GM23338 (cell line): ENCODE data around the gene KLK15. TPM values are rescaled to one million over a fixed set of nuclear protein-coding genes. Genes with fewer than 3 reads are reported as not detected.
A peak's percentile ranks its signal among the peaks of the same experiment; 100 is the strongest.

ENCODE experiments used
- ATAC-seq: fragments of 200-7000 bp; cut with Tn5 transposase; 3 replicates; pipeline ENCODE4 v1.9.1; 2020
- DNase-seq: peaks from one replicate; pipeline ENCODE4 v3.0.0-alpha.2; 2015; ENCODE audit warnings: low spot score
- H2AFZ ChIP-seq: fragments of 200-600 bp; sonication (generic); 2 replicates; pipeline ENCODE4 v1.8.0; 2016; ENCODE audit warnings: antibody characterized with exemption, mild to moderate bottlenecking, moderate library complexity
- H3F3A ChIP-seq: fragments of 200-600 bp; sonication (generic); replicated peaks from 2 replicates; pipeline ENCODE4 v1.8.0; 2017; ENCODE audit warnings: antibody characterized with exemption, mixed run types, low read depth
- H3K27ac ChIP-seq: fragments of 200-600 bp; sonication (generic); 2 replicates; pipeline ENCODE4 v1.6.1; 2016; ENCODE audit warnings: low read depth
- H3K27me3 ChIP-seq: fragments of 200-600 bp; sonication (generic); 2 replicates; pipeline ENCODE4 v1.8.0; 2016; ENCODE audit warnings: mild to moderate bottlenecking, mixed run types, moderate library complexity; ENCODE audit not compliant: insufficient read depth
- H3K36me3 ChIP-seq: fragments of 200-600 bp; sonication (generic); 2 replicates; pipeline ENCODE4 v1.8.0; 2016; ENCODE audit warnings: mild to moderate bottlenecking; ENCODE audit not compliant: insufficient read depth
- H3K4me1 ChIP-seq: fragments of 200-600 bp; sonication (generic); 2 replicates; pipeline ENCODE4 v1.8.0; 2016; ENCODE audit warnings: mild to moderate bottlenecking, moderate library complexity; ENCODE audit not compliant: insufficient read depth
- H3K4me2 ChIP-seq: fragments of 200-600 bp; sonication (generic); 2 replicates; pipeline ENCODE4 v1.7.1; 2017; ENCODE audit warnings: mixed run types
- H3K4me3 ChIP-seq: fragments of 200-600 bp; sonication (generic); 2 replicates; pipeline ENCODE4 v1.6.1; 2016; ENCODE audit warnings: mixed run types
- H3K79me2 ChIP-seq: fragments of 200-600 bp; sonication (generic); replicated peaks from 2 replicates; pipeline ENCODE4 v1.8.0; 2017; ENCODE audit warnings: mild to moderate bottlenecking; ENCODE audit not compliant: insufficient read depth
- H3K9me2 ChIP-seq: fragments of 200-600 bp; sonication (generic); 2 replicates; pipeline ENCODE4 v1.8.0; 2017; ENCODE audit not compliant: insufficient read depth
- H4K20me1 ChIP-seq: fragments of 200-600 bp; sonication (generic); replicated peaks from 2 replicates; pipeline ENCODE4 v1.8.0; 2017; ENCODE audit warnings: mild to moderate bottlenecking; ENCODE audit not compliant: insufficient read depth
- H3K27ac Mint-ChIP-seq: 2 replicates; pipeline ENCODE4 v1.8.0; 2020; ENCODE audit warnings: inconsistent platforms, mild to moderate bottlenecking, moderate library complexity, mixed read lengths
- H3K27me3 Mint-ChIP-seq: 3 replicates; pipeline ENCODE4 v1.8.0; 2022; ENCODE audit warnings: low read depth, mild to moderate bottlenecking, moderate library complexity, mixed read lengths, inconsistent platforms; ENCODE audit not compliant: insufficient read depth, poor library complexity
- H3K36me3 Mint-ChIP-seq: 3 replicates; pipeline ENCODE4 v1.8.0; 2021; ENCODE audit warnings: low read depth, mild to moderate bottlenecking, inconsistent platforms, moderate library complexity, mixed read lengths
- H3K4me1 Mint-ChIP-seq: 3 replicates; pipeline ENCODE4 v1.8.0; 2020; ENCODE audit warnings: mild to moderate bottlenecking, inconsistent platforms, mixed read lengths
- H3K4me3 Mint-ChIP-seq: 3 replicates; pipeline ENCODE4 v1.8.0; 2021; ENCODE audit warnings: moderate library complexity, mild to moderate bottlenecking, inconsistent platforms, mixed read lengths
- H3K9me3 Mint-ChIP-seq: 3 replicates; pipeline ENCODE4 v1.8.0; 2020; ENCODE audit warnings: moderate library complexity, mild to moderate bottlenecking, inconsistent platforms, mixed read lengths
- CREB1 ChIP-seq: fragments of 250-450 bp; sonication (Bioruptor Pico); IDR thresholded peaks from 2 replicates; pipeline ENCODE4 v1.5.0; 2020; ENCODE audit warnings: low read depth, mild to moderate bottlenecking, moderate library complexity
- POLR2AphosphoS5 ChIP-seq: IDR thresholded peaks from 2 replicates; pipeline ENCODE4 v1.6.1; 2016; ENCODE audit warnings: antibody characterized with exemption, low read depth
- ZNF331 ChIP-seq: fragments of 250-450 bp; sonication (Bioruptor Pico); IDR thresholded peaks from 2 replicates; pipeline ENCODE4 v1.5.0; 2020; ENCODE audit warnings: low read depth, mild to moderate bottlenecking, moderate library complexity
- polyA plus RNA-seq: library from polyadenylated mRNA; unstranded; fragments of >200 nt; fragmentation: Nextera tagmentation; extraction: Ambion mirVana; gene quantifications from 2 replicates; pipeline ENCODE4 v1.2.1, GENCODE V29; 2016
- total RNA-seq: library from RNA; depleted of rRNA; stranded (reverse); fragments of >200 nt; shearing (Covaris generic); gene quantifications from 2 replicates; pipeline ENCODE4 v1.2.3, GENCODE V29; 2014
- TF ChIP-seq, protein P1 (sequence below), 2 experiments: fragments of 200-600 bp in 1 of 2; sonication (generic) in 1 of 2; conservative IDR thresholded peaks; 2 replicates each; pipeline versions ENCODE4 v1.5.1 to v1.6.1; 2016 to 2017; ENCODE audit warnings: antibody characterized with exemption in 2 of 2, low read depth in 2 of 2, mild to moderate bottlenecking in 2 of 2, moderate library complexity in 1 of 2
- TF ChIP-seq, protein P2 (sequence below): fragments of 250-450 bp; sonication (Bioruptor Pico); IDR thresholded peaks from 2 replicates; pipeline ENCODE4 v1.5.0; 2020; ENCODE audit warnings: mild to moderate bottlenecking, moderate library complexity

KLK15 gene
- total and polyA plus RNA-seq, 2 experiments from 2014 or later, result not detected

DNA sequence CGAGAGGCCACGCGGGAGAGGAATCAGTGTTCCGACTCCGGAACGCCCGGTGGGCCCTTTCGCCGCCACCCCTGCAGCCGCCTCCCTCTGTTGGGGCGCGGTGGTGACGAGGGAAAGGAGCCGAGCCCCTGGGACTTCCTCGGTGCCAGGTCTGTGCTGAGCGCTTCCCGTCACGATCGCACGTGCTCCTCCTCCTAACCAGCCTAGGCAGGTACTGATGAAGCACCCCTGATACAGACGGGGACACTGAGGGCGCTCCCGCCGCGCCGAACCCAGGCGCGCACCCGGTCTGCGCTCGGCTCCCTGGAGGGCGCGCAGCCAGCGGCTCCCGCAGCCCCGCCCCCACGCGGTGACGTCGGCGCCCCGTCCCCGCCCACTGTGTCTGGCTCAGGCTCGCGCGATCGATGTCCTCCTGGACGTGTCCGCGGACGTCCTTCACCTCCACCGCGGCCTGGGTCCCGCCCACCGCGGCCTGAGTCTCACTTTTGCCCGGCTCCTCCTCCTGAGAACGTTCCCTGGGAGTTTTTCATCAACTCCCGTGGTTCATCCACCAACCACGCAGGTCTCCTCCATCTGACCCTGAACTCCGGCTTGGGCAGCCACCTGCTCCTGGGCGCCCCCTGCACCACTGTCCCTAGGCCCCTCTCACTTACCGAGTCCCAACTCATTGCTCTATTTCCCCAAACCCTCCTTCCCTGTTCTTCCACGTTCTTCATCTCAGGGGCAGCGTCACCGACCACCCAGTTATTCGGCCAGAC lies 2.6 kb upstream of the KLK15 start:
- H3K27me3 ChIP-seq, result peaks cover 28% of the 10 kb centered on the region
- peak; percentile 89 for ATAC-seq
- peak overlapping the region; percentile 95 for H2AFZ ChIP-seq
- Mint-ChIP-seq H3K27ac (peak overlapping the region; percentile 40), H3K4me1 (peaks cover 7% of the 10 kb centered on the region; the same call in 2 of the 3 replicates), H3K4me3 (peak overlapping the region; percentile 84), H3K27me3 (peaks cover 33% of the 10 kb centered on the region), H3K9me3 (peaks cover 6% of the 10 kb centered on the region; the same call in 1 of the 3 replicates), H3K36me3 (no peaks in the 10 kb centered on the region; the same call in 2 of the 3 replicates)
- 0 out of 2 replicates have a peak, but pooled peaks cover 2% of the 10 kb centered on the region for H3K9me2 ChIP-seq
- peaks cover 9% of the 10 kb centered on the region for H3K4me1 ChIP-seq
- no peaks in the 10 kb centered on the region for H4K20me1 ChIP-seq
- H3F3A ChIP-seq, result 0 out of 2 replicates have a peak, but pooled peaks cover 3% of the 10 kb centered on the region
- peak; percentile 83 for DNase-seq
- H3K4me2 ChIP-seq, result peak overlapping the region; percentile 85
- TF ChIP-seq, protein P1, sequence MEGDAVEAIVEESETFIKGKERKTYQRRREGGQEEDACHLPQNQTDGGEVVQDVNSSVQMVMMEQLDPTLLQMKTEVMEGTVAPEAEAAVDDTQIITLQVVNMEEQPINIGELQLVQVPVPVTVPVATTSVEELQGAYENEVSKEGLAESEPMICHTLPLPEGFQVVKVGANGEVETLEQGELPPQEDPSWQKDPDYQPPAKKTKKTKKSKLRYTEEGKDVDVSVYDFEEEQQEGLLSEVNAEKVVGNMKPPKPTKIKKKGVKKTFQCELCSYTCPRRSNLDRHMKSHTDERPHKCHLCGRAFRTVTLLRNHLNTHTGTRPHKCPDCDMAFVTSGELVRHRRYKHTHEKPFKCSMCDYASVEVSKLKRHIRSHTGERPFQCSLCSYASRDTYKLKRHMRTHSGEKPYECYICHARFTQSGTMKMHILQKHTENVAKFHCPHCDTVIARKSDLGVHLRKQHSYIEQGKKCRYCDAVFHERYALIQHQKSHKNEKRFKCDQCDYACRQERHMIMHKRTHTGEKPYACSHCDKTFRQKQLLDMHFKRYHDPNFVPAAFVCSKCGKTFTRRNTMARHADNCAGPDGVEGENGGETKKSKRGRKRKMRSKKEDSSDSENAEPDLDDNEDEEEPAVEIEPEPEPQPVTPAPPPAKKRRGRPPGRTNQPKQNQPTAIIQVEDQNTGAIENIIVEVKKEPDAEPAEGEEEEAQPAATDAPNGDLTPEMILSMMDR (conservative IDR thresholded peaks at IDR 0.05; ENCODE audit: low read depth in 2 of 2), result peak; percentile 28 to 40
- TF ChIP-seq ZNF331, result no peak
- TF ChIP-seq, protein P2, sequence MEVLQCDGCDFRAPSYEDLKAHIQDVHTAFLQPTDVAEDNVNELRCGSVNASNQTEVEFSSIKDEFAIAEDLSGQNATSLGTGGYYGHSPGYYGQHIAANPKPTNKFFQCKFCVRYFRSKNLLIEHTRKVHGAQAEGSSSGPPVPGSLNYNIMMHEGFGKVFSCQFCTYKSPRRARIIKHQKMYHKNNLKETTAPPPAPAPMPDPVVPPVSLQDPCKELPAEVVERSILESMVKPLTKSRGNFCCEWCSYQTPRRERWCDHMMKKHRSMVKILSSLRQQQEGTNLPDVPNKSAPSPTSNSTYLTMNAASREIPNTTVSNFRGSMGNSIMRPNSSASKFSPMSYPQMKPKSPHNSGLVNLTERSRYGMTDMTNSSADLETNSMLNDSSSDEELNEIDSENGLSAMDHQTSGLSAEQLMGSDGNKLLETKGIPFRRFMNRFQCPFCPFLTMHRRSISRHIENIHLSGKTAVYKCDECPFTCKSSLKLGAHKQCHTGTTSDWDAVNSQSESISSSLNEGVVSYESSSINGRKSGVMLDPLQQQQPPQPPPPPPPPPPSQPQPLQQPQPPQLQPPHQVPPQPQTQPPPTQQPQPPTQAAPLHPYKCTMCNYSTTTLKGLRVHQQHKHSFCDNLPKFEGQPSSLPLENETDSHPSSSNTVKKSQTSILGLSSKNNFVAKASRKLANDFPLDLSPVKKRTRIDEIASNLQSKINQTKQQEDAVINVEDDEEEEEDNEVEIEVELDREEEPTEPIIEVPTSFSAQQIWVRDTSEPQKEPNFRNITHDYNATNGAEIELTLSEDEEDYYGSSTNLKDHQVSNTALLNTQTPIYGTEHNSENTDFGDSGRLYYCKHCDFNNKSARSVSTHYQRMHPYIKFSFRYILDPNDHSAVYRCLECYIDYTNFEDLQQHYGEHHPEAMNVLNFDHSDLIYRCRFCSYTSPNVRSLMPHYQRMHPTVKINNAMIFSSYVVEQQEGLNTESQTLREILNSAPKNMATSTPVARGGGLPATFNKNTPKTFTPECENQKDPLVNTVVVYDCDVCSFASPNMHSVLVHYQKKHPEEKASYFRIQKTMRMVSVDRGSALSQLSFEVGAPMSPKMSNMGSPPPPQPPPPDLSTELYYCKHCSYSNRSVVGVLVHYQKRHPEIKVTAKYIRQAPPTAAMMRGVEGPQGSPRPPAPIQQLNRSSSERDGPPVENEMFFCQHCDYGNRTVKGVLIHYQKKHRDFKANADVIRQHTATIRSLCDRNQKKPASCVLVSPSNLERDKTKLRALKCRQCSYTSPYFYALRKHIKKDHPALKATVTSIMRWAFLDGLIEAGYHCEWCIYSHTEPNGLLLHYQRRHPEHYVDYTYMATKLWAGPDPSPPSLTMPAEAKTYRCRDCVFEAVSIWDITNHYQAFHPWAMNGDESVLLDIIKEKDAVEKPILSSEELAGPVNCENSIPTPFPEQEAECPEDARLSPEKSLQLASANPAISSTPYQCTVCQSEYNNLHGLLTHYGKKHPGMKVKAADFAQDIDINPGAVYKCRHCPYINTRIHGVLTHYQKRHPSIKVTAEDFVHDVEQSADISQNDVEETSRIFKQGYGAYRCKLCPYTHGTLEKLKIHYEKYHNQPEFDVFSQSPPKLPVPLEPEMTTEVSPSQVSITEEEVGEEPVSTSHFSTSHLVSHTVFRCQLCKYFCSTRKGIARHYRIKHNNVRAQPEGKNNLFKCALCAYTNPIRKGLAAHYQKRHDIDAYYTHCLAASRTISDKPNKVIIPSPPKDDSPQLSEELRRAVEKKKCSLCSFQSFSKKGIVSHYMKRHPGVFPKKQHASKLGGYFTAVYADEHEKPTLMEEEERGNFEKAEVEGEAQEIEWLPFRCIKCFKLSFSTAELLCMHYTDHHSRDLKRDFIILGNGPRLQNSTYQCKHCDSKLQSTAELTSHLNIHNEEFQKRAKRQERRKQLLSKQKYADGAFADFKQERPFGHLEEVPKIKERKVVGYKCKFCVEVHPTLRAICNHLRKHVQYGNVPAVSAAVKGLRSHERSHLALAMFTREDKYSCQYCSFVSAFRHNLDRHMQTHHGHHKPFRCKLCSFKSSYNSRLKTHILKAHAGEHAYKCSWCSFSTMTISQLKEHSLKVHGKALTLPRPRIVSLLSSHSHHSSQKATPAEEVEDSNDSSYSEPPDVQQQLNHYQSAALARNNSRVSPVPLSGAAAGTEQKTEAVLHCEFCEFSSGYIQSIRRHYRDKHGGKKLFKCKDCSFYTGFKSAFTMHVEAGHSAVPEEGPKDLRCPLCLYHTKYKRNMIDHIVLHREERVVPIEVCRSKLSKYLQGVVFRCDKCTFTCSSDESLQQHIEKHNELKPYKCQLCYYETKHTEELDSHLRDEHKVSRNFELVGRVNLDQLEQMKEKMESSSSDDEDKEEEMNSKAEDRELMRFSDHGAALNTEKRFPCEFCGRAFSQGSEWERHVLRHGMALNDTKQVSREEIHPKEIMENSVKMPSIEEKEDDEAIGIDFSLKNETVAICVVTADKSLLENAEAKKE (CRISPR knock-in tag), result no peak
- TF ChIP-seq POLR2AphosphoS5, result peak; percentile 93
- TF ChIP-seq CREB1, result peak; percentile 81
- H3K79me2 ChIP-seq, result no peaks in the 10 kb centered on the region
- H3K36me3 ChIP-seq, result no peaks in the 10 kb centered on the region
- H3K4me3 ChIP-seq, result peak overlapping the region; percentile 80
- H3K27ac ChIP-seq, result no peak overlapping the region
